SKM-1 (cell line): Measurements from ENCODE around the gene CDH8.
"Not testable (repeated sequence)": the region's sequence is repeated elsewhere in the genome, so short reads cannot be mapped to it uniquely, and the experiment has no call there.

Source experiments
- DNase-seq: peaks from one replicate; lab custom pipeline; 2025; ENCODE audit not compliant: unreplicated experiment; lab: John Stamatoyannopoulos, UW

CDH8 gene

GRCh38 chr16:61797296-61797795 lies 238.9 kb downstream of the CDH8 start:
- DNase-seq, result no peak

- DNase-seq, result no peak
These were observed 243.9 kb downstream of the CDH8 start for GRCh38 chr16:61792194-61792909.

- DNase-seq, result no peak
These were observed 244.8 kb downstream of the CDH8 start for GRCh38 chr16:61791464-61791863.

- not testable (repeated sequence) for DNase-seq
These were observed 254.4 kb downstream of the CDH8 start for GRCh38 chr16:61781855-61782254.

- DNase-seq, result no peak
These were observed 256.1 kb downstream of the CDH8 start for GRCh38 chr16:61780161-61780560.

- no peak for DNase-seq
These were observed 265.9 kb downstream of the CDH8 start for GRCh38 chr16:61770301-61770700.

GRCh38 chr16:61763991-61764390 lies 272.2 kb downstream of the CDH8 start:
- DNase-seq, result no peak

- DNase-seq, result no peak
These were observed 273.2 kb downstream of the CDH8 start for GRCh38 chr16:61763013-61763412.

- no peak for DNase-seq
These were observed 305.2 kb downstream of the CDH8 start for GRCh38 chr16:61730997-61731396.

- no peak for DNase-seq
These were observed 309.5 kb downstream of the CDH8 start for GRCh38 chr16:61726701-61727100.

- DNase-seq, result no peak
These were observed 310.1 kb downstream of the CDH8 start for GRCh38 chr16:61726125-61726524.

- DNase-seq, result no peak
These were observed 314.7 kb downstream of the CDH8 start for GRCh38 chr16:61721544-61721943.

- DNase-seq, result no peak
These were observed 320.8 kb downstream of the CDH8 start for GRCh38 chr16:61715393-61715792.

- no peak for DNase-seq
These were observed 322.5 kb downstream of the CDH8 start for GRCh38 chr16:61713787-61714186.

- DNase-seq, result not testable (repeated sequence)
These were observed 336.6 kb downstream of the CDH8 start for GRCh38 chr16:61699640-61700039.

GRCh38 chr16:61684541-61684940 lies 351.7 kb downstream of the CDH8 start:
- no peak for DNase-seq

GRCh38 chr16:61681673-61682072 lies 354.6 kb downstream of the CDH8 start:
- no peak for DNase-seq

GRCh38 chr16:61681124-61681523 lies 355.1 kb downstream of the CDH8 start:
- DNase-seq, result no peak

- no peak for DNase-seq
These were observed 358.1 kb downstream of the CDH8 start for GRCh38 chr16:61678182-61678581.

GRCh38 chr16:61677776-61678175 lies 358.5 kb downstream of the CDH8 start:
- no peak for DNase-seq

- no peak for DNase-seq
These were observed 359.5 kb downstream of the CDH8 start for GRCh38 chr16:61676740-61677139.

- no peak for DNase-seq
These were observed 365.1 kb downstream of the CDH8 start for GRCh38 chr16:61671161-61671560.

- no peak for DNase-seq
These were observed 370.7 kb downstream of the CDH8 start for GRCh38 chr16:61665512-61665911.
